Tibial nerve (tissue), 4 donors: Measurements from ENCODE around the gene APBA1.
A peak's percentile ranks its signal among the peaks of the same experiment; 100 is the strongest.

Experiments used
- CTCF ChIP-seq, 5 experiments: fragments of 200-600 bp in 3 of 5; fragments of 450-650 bp in 2 of 5; sonication (generic) in 3 of 5; IDR thresholded peaks; one replicate each; pipeline ENCODE4 v1.5.1; 2016 to 2019; ENCODE audit warnings: antibody characterized with exemption in 5 of 5, mild to moderate bottlenecking in 3 of 5, moderate library complexity in 2 of 5
- EP300 ChIP-seq, 2 donors: sonication (generic); formaldehyde crosslinking; IDR thresholded peaks; one replicate each; pipeline ENCODE4 v1.6.1; 2017; ENCODE audit warnings: antibody characterized with exemption in 2 of 2, mild to moderate bottlenecking in 1 of 2

GRCh38 chr9:69672596-69673310, 582 bp upstream of the APBA1 start:
- peak; percentile 69 to 91 (median 91) for TF ChIP-seq CTCF (IDR thresholded peaks at IDR 0.05)
- peak in 1 of 2 donors; percentile 34 for TF ChIP-seq EP300 (IDR thresholded peaks at IDR 0.05)
